H1 (cell line): ENCODE measurements around the gene LEFTY1. TPM values are rescaled to one million over a fixed set of nuclear protein-coding genes. Genes with fewer than 3 reads are reported as not detected.
A peak's percentile ranks its signal among the peaks of the same experiment; 100 is the strongest.

Experiments used
- ATF2 ChIP-seq: IDR thresholded peaks from 2 replicates; pipeline ENCODE4 v1.6.1; 2012; ENCODE audit warnings: low read length, inconsistent platforms
- CHD7 ChIP-seq: fragments of 300-600 bp; sonication (generic); IDR thresholded peaks from 2 replicates; pipeline ENCODE4 v1.7.1; 2012; ENCODE audit warnings: low read length, moderate library complexity, mild to moderate bottlenecking, inconsistent platforms; ENCODE audit not compliant: insufficient replicate concordance
- CREB1 ChIP-seq: IDR thresholded peaks from 2 replicates; pipeline ENCODE4 v1.6.1; 2012; ENCODE audit warnings: inconsistent platforms
- CTCF ChIP-seq, 3 experiments: IDR thresholded peaks; 1 replicate in 2 of 3; 2 replicates in 1 of 3; pipeline versions ENCODE4 v1.5.1 to v1.6.1; 2011; ENCODE audit warnings: low read length in 3 of 3, mild to moderate bottlenecking in 3 of 3, inconsistent platforms in 2 of 3, low read depth in 1 of 3, moderate library complexity in 1 of 3; ENCODE audit not compliant: insufficient read depth in 1 of 3; ENCODE audit errors: control extremely low read depth in 1 of 3
- KDM1A ChIP-seq: fragments of 200-600, 300-600 bp; sonication (generic); IDR thresholded peaks from 2 replicates; pipeline ENCODE4 v1.7.1; 2016; ENCODE audit warnings: mild to moderate bottlenecking, low read length, borderline replicate concordance
- polyA plus RNA-seq, 7 experiments: library from polyadenylated mRNA; depleted of rRNA in 3 of 7; stranded (reverse) in 5 of 7; unstranded in 2 of 7; fragments of >200 nt in 5 of 7; fragments of 200-250 nt in 2 of 7; gene quantifications; 1 replicate in 5 of 7; 2 replicates in 1 of 7; 4 replicates in 1 of 7; pipeline versions ENCODE4 v1.2.1 to v1.2.3, GENCODE V29; 2011 to 2013; ENCODE audit warnings: missing spikeins in 2 of 7, mixed read lengths in 2 of 7
- total RNA-seq: library from RNA; stranded (reverse); fragmentation: NEBNext Ultra II Directional; extraction: Animal tissue kit (Norgen Biotek cat#: 25700); gene quantifications from 2 replicates; pipeline ENCODE4 v1.2.1, GENCODE V29; 2021

The LEFTY1 gene
- total and polyA plus RNA-seq, 2 of the 8 experiments (the other 6 are each of a cell fraction or from before 2014, with no cell fraction given) = 4.5 to 11.7 TPM

GRCh38 chr1:225923692-225924555 lies 35.0 kb upstream of the LEFTY1 start, which contains the start of gene PYCR2 (continued):
- no peak for TF ChIP-seq CHD7
- TF ChIP-seq CTCF (IDR thresholded peaks at IDR 0.05; ENCODE audit: control extremely low read depth in 1 of 3, insufficient read depth in 1 of 3, low read depth in 1 of 3, low read length in 3 of 3) = peak in 1 of 3 experiments; percentile 7; a peak in 1 of 4 replicates
- TF ChIP-seq KDM1A = no peak
- TF ChIP-seq ATF2 = no peak
- peak; percentile 45; the same call in 1 of the 2 replicates for TF ChIP-seq CREB1
